Rectal smooth muscle tissue (tissue), 1 donor: ENCODE data around the gene NOMO2.
"Not testable (repeated sequence)": the region's sequence is repeated elsewhere in the genome, so short reads cannot be mapped to it uniquely, and the experiment has no call there.

Experiments
- H3K27ac ChIP-seq: one replicate; pipeline ENCODE4 v1.7.0; 2013; ENCODE audit warnings: low read depth, low read length, inconsistent platforms
- H3K27me3 ChIP-seq: one replicate; pipeline ENCODE4 v1.7.0; 2013; ENCODE audit warnings: low read length; ENCODE audit not compliant: control insufficient read depth, insufficient read depth
- H3K36me3 ChIP-seq: one replicate; pipeline ENCODE4 v1.7.0; 2013; ENCODE audit warnings: low read length; ENCODE audit not compliant: control insufficient read depth, insufficient read depth
- H3K4me1 ChIP-seq: one replicate; pipeline ENCODE4 v1.7.0; 2013; ENCODE audit warnings: low read length; ENCODE audit not compliant: control insufficient read depth, insufficient read depth
- H3K4me3 ChIP-seq: one replicate; pipeline ENCODE4 v1.7.0; 2013; ENCODE audit warnings: low read length
- H3K9ac ChIP-seq: one replicate; pipeline ENCODE4 v1.7.0; 2013; ENCODE audit warnings: low read length

NOMO2 gene

GRCh38 chr16:18526547-18526946 lies 35.4 kb downstream of the NOMO2 start:
- not testable (repeated sequence) for H3K9ac ChIP-seq, H3K4me1 ChIP-seq, H3K4me3 ChIP-seq, H3K27ac ChIP-seq, H3K36me3 ChIP-seq, H3K27me3 ChIP-seq

DNA sequence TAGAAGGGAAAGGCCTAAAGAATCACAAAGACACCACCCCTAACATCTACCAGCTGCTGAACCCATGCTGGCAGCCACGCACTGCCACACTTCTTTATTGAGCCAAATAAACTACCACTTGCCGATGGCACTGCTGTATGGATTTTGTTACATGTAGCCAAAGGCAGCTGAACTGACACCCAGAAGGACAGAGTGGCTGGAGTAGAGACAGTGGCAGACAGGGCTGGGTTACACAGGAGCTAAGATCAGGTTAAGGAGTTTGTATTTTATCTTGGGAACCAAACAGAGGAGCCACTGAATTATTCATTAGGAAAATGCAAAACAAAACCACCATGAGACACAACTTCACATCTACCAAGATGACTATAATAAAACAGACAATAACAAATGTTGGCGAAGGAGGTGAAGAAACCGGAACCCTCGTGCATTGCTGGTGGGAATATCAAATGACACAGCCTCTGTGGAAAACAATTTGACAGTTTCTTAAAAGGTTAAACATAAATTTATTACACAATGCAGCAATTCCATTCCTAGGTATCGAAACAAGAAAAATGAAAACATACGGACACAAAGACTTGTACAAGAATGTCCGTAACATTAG lies 35.9 kb downstream of the NOMO2 start:
- H3K36me3 ChIP-seq, H3K4me3 ChIP-seq, H3K4me1 ChIP-seq, H3K27me3 ChIP-seq, H3K27ac ChIP-seq, H3K9ac ChIP-seq: not testable (repeated sequence)

DNA sequence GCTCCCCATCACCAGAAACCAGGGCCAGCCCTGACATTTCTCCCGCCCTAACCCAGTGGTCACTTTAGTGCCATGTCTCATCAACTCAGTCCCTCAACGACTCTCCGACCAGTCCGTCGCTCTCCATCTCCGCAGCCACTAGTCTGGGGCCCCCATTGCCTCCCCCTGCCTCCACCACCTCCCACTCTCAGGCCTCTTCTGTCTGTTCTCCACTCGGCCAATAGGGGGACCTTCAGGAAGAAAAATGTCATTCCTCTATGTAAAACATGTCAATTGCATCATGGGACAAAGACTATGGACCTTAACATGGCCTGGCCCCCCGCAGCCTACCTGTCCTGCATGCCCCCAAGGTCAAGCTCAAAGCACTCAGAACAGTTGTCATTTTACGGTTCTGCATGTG lies 39.3 kb downstream of the NOMO2 start:
- not testable (repeated sequence) for H3K27me3 ChIP-seq, H3K27ac ChIP-seq, H3K4me3 ChIP-seq, H3K36me3 ChIP-seq, H3K4me1 ChIP-seq, H3K9ac ChIP-seq

- H3K27me3 ChIP-seq, H3K4me3 ChIP-seq, H3K9ac ChIP-seq, H3K4me1 ChIP-seq, H3K36me3 ChIP-seq, H3K27ac ChIP-seq: not testable (repeated sequence)
Measured at GRCh38 chr16:18521445-18522181, 40.3 kb downstream of the NOMO2 start.

- H3K4me1 ChIP-seq, H3K27me3 ChIP-seq, H3K36me3 ChIP-seq, H3K27ac ChIP-seq, H3K4me3 ChIP-seq, H3K9ac ChIP-seq: not testable (repeated sequence)
Measured at GRCh38 chr16:18518536-18519283, 43.2 kb downstream of the NOMO2 start.

- not testable (repeated sequence) for H3K36me3 ChIP-seq, H3K9ac ChIP-seq, H3K4me1 ChIP-seq, H3K27me3 ChIP-seq, H3K27ac ChIP-seq, H3K4me3 ChIP-seq
Measured at GRCh38 chr16:18498430-18498829, 63.5 kb downstream of the NOMO2 start.

DNA sequence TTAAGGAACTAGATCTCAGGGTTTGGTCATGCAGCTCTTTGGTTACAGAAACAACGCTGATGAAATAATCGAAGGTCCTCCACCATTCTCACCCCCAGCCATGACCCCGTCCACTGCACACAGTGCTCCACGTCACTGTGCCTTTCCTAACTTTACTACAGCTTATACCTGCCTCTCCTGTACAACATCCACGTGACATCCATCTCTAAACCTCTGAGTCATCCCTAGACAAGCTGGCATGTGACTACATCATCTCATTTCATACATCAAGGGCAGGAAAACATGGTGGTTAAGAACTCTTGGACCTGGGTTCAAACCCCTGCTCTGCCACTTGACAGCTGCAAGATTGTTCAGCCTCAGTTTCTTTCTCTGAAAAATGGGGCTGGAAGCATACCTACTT lies 64.9 kb downstream of the NOMO2 start:
- H3K36me3 ChIP-seq, H3K4me3 ChIP-seq, H3K9ac ChIP-seq, H3K4me1 ChIP-seq, H3K27me3 ChIP-seq, H3K27ac ChIP-seq: not testable (repeated sequence)

GRCh38 chr16:18492118-18492897 lies 69.6 kb downstream of the NOMO2 start:
- not testable (repeated sequence) for H3K36me3 ChIP-seq

DNA sequence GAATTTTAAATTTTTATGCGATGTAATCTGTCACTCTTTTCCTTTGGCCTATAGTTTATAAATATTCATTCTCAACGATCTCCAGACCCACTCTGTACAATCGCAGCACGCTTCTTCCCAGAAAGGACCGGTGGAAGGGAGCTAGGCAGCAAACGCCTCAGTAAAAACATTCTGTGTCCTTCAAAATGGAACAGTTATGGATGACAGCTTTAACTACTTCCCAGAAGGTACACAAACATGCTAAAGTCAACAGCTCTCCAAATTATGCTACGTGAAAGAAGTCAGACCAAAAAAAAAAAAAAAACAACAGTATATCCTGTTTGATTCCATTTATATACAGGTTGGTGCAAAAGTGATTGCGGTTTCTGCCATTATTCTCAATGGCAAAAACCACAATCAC lies 125.9 kb downstream of the NOMO2 start:
- H3K4me3 ChIP-seq, H3K27me3 ChIP-seq, H3K36me3 ChIP-seq: not testable (repeated sequence)

More at GRCh38 chr16:18492118-18492897, 69.6 kb downstream of the NOMO2 start:
- H3K4me1 ChIP-seq, H3K27me3 ChIP-seq, H3K9ac ChIP-seq, H3K4me3 ChIP-seq, H3K27ac ChIP-seq: not testable (repeated sequence)

GRCh38 chr16:18415827-18416226 lies 146.1 kb downstream of the NOMO2 start:
- not testable (repeated sequence) for H3K4me3 ChIP-seq

More for the DNA sequence above, 125.9 kb downstream of the NOMO2 start:
- not testable (repeated sequence) for H3K4me1 ChIP-seq, H3K27ac ChIP-seq, H3K9ac ChIP-seq

DNA sequence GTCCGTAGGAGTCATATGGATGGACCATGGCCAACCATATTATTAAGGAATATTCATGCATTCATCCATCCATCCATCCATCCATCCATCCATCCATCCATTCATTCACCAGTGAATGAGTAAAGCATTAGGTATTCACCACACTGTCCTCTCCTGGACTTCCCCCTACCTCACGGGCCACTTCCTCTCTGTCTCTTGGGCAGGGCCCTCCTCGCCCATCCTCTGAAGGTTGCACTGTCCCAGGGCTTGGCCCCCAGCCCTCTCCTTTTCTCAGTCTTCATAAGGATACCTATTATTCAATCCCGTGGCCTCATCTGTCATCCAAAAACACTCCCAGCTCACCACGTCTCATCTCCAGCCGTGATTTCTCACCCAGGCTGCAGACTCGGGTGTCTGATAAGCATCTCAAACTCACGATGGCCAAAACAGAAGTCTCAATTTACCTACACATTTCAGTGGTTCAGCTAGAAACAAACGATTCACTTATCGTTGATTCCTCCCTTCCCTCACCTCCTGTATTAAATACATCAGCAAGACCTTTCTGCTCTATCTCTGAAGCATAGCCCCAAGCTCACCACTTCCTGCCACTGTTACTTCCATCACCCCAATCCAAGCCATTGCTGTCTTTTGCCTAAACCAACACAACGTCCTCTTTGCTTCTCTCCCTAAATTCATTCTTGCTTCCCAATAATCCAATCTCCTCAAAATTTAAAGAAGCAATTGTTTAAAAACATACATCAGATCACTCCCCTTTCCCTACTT lies 152.2 kb downstream of the NOMO2 start:
- not testable (repeated sequence) for H3K4me1 ChIP-seq, H3K9ac ChIP-seq, H3K4me3 ChIP-seq, H3K36me3 ChIP-seq, H3K27ac ChIP-seq, H3K27me3 ChIP-seq

More at GRCh38 chr16:18415827-18416226, 146.1 kb downstream of the NOMO2 start:
- H3K27ac ChIP-seq, H3K9ac ChIP-seq, H3K27me3 ChIP-seq, H3K4me1 ChIP-seq, H3K36me3 ChIP-seq: not testable (repeated sequence)
